GM18507 (cell line): ENCODE data around the gene CHEK1.
A peak's percentile ranks its signal among the peaks of the same experiment; 100 is the strongest.
"Not testable (repeated sequence)": the region's sequence is repeated elsewhere in the genome, so short reads cannot be mapped to it uniquely, and the experiment has no call there.

Experiments used
- DNase-seq: peaks from one replicate; pipeline ENCODE4 v3.0.0; 2011; ENCODE audit warnings: low read depth; ENCODE audit not compliant: insufficient read length; ENCODE audit errors: extremely low spot score
- FAIRE-seq: peaks from 2 replicates; lab custom pipeline; 2011; peaks lifted over from hg19 to GRCh38; lab: Jason Lieb, UNC

Gene CHEK1

GRCh38 chr11:125624756-125625213 is at the start of gene CHEK1:
CHEK1 (plus strand) TSS chr11:125625163; CDS start chr11:125626769, 1,606 bp downstream.
- FAIRE-seq (no peak), DNase-seq (no peak)

GRCh38 chr11:125577181-125577580 is 47.8 kb upstream of the CHEK1 start:
- FAIRE-seq, DNase-seq: not testable (repeated sequence)

GRCh38 chr11:125578783-125579182 is 46.2 kb upstream of the CHEK1 start:
- FAIRE-seq = no peak
- DNase-seq = no peak

- DNase-seq (no peak), FAIRE-seq (no peak)
Observed at GRCh38 chr11:125579811-125580210, 45.2 kb upstream of the CHEK1 start.

- DNase-seq = no peak
- no peak for FAIRE-seq
Observed at GRCh38 chr11:125583496-125583895, 41.5 kb upstream of the CHEK1 start.

- DNase-seq = no peak
- FAIRE-seq = no peak
Observed at GRCh38 chr11:125585487-125585886, 39.5 kb upstream of the CHEK1 start.

- FAIRE-seq = no peak
Observed at GRCh38 chr11:125586623-125587022, 38.3 kb upstream of the CHEK1 start.

GRCh38 chr11:125587480-125587879 is 37.5 kb upstream of the CHEK1 start:
- DNase-seq = no peak
- no peak for FAIRE-seq

More at GRCh38 chr11:125586623-125587022, 38.3 kb upstream of the CHEK1 start:
- no peak for DNase-seq

GRCh38 chr11:125588505-125588904 is 36.5 kb upstream of the CHEK1 start:
- DNase-seq (no peak), FAIRE-seq (no peak)

GRCh38 chr11:125591649-125592304 is 33.2 kb upstream of the CHEK1 start:
- DNase-seq = no peak
- FAIRE-seq = peak; percentile 55

GRCh38 chr11:125592305-125593113 is 32.5 kb upstream of the CHEK1 start, which contains the start of gene STT3A:
STT3A (plus strand) TSS chr11:125592852; CDS start chr11:125595916, 3,064 bp downstream.
- FAIRE-seq = peak; percentile 98
- peak; percentile 89 for DNase-seq

- FAIRE-seq (no peak), DNase-seq (no peak)
Observed at GRCh38 chr11:125593114-125593820, 31.7 kb upstream of the CHEK1 start.

GRCh38 chr11:125594958-125595357 is 30.0 kb upstream of the CHEK1 start:
- DNase-seq (no peak), FAIRE-seq (no peak)

GRCh38 chr11:125600663-125601062 is 24.3 kb upstream of the CHEK1 start:
- FAIRE-seq (no peak), DNase-seq (no peak)

- FAIRE-seq (no peak), DNase-seq (no peak)
Observed at GRCh38 chr11:125603207-125603606, 21.8 kb upstream of the CHEK1 start.

- no peak for FAIRE-seq
- no peak for DNase-seq
Observed at GRCh38 chr11:125605417-125605816, 19.5 kb upstream of the CHEK1 start.

GRCh38 chr11:125609545-125609944 is 15.4 kb upstream of the CHEK1 start:
- DNase-seq (no peak), FAIRE-seq (no peak)

GRCh38 chr11:125618383-125618782 is 6.6 kb upstream of the CHEK1 start:
- FAIRE-seq = no peak
- no peak for DNase-seq

GRCh38 chr11:125621995-125622394 is 3.0 kb upstream of the CHEK1 start:
- DNase-seq (no peak), FAIRE-seq (no peak)

- no peak for FAIRE-seq
- DNase-seq = no peak
Observed at GRCh38 chr11:125623064-125623463, 1.9 kb upstream of the CHEK1 start.
